Mesodermal cell (in vitro differentiated cells): ENCODE measurements around the gene DUSP15.
"Not testable (repeated sequence)": the region's sequence is repeated elsewhere in the genome, so short reads cannot be mapped to it uniquely, and the experiment has no call there.

Experiments used
- H3K27ac ChIP-seq: 2 replicates; pipeline ENCODE4 v1.7.0; 2013; ENCODE audit warnings: mild to moderate bottlenecking, low read depth, low read length, moderate library complexity; ENCODE audit not compliant: severe bottlenecking
- H3K36me3 ChIP-seq: 2 replicates; pipeline ENCODE4 v1.7.1; 2013; ENCODE audit warnings: mild to moderate bottlenecking, low read length, moderate library complexity; ENCODE audit not compliant: control insufficient read depth, insufficient read depth
- H3K4me1 ChIP-seq: one replicate; pipeline ENCODE4 v1.7.1; 2013; ENCODE audit warnings: mild to moderate bottlenecking, low read length; ENCODE audit not compliant: insufficient read depth, control insufficient read depth, poor library complexity, severe bottlenecking
- H3K4me3 ChIP-seq: 2 replicates; pipeline ENCODE4 v1.7.0; 2013; ENCODE audit warnings: low read length, control low read depth, mild to moderate bottlenecking; ENCODE audit not compliant: insufficient read depth, poor library complexity, severe bottlenecking; ENCODE audit errors: extremely low read depth
- H3K9me3 ChIP-seq: 2 replicates; pipeline ENCODE4 v1.7.1; 2013; ENCODE audit warnings: mild to moderate bottlenecking, low read length, moderate library complexity; ENCODE audit not compliant: control insufficient read depth
- WGBS, 2 experiments: methylation state at CpG; one replicate each; pipeline ENCODE4 v1.1.5; 2013; ENCODE audit warnings: missing lambda C conversion rate in 2 of 2; ENCODE audit not compliant: insufficient coverage in 2 of 2; 5-methylcytosine and 5-hydroxymethylcytosine counted together

Gene DUSP15

GRCh38 chr20:31829731-31830130 is 40.6 kb downstream of the DUSP15 start:
- Histone ChIP-seq H3K4me1 (peaks cover 10% of the 10 kb centered on the region), H3K4me3 (no peak overlapping the region), H3K27ac (no peak overlapping the region), H3K9me3 (no peaks in the 10 kb centered on the region), H3K36me3 (no peaks in the 10 kb centered on the region)
- WGBS, 2 experiments: 68 to 85% methylated on average over 2 to 3 of the region's 6 CpGs

- H3K4me1 ChIP-seq: peaks cover 10% of the 10 kb centered on the region
- H3K9me3 ChIP-seq, H3K4me3 ChIP-seq, H3K27ac ChIP-seq, H3K36me3 ChIP-seq: not testable (repeated sequence)
- WGBS, 2 experiments: 95 to 98% methylated on average over 9 of the region's 11 CpGs
Observed at GRCh38 chr20:31828016-31828415, 42.3 kb downstream of the DUSP15 start.

DNA sequence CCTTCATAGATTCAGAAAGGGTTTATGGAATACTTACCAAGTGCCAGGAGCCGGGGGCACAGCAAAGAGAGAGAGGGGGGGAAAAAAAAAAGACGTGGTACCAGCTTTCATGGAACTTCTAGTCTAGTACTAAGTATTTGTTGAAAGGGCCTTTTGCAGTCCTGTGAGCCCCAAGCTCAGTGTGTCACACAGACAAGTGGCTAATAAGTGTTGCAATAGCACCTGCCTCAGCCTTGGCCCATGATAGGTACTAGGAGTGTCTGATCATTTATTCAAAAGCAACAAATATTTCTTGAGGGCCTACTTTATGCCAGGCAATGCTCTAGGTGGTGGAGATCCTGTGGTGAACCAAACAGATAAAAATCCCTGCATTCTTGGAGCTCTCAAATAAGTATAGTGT is 43.3 kb downstream of the DUSP15 start:
- peaks cover 11% of the 10 kb centered on the region for H3K4me1 ChIP-seq
- WGBS, 2 experiments: 89 to 90% methylated on average over 2 of the region's 2 CpGs
- no peaks in the 10 kb centered on the region for H3K9me3 ChIP-seq
- no peak overlapping the region for H3K4me3 ChIP-seq
- H3K27ac ChIP-seq: no peak overlapping the region
- no peaks in the 10 kb centered on the region for H3K36me3 ChIP-seq

DNA sequence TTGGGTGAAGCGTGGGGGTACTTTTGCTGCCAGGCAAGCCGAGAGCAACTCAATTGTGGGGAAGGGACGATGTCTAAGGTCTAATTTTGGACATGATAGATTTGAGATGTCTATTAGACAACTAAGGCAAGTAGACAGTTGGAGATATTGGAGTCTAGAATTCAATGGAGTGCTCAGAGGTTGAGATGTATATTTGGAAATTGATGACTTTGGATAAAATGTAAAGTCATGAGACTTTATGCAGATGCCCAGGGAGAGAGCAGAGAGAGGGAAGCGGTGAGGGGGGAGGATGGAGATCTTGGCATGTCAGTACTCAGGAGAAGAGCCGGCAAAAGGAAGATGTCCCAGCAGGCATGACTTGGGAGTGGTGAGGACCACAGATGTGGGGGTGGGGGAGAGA is 44.3 kb downstream of the DUSP15 start:
- 83 to 93% methylated on average over 5 of the region's 5 CpGs for WGBS, 2 experiments
- Histone ChIP-seq H3K9me3 (no peaks in the 10 kb centered on the region), H3K4me1 (peaks cover 11% of the 10 kb centered on the region), H3K4me3 (no peak overlapping the region), H3K36me3 (no peaks in the 10 kb centered on the region), H3K27ac (no peak overlapping the region)

GRCh38 chr20:31824554-31825313 is 45.6 kb downstream of the DUSP15 start:
- WGBS, 2 experiments: 93 to 94% methylated on average over 14 of the region's 14 CpGs
- peaks cover 11% of the 10 kb centered on the region for H3K4me1 ChIP-seq

DNA sequence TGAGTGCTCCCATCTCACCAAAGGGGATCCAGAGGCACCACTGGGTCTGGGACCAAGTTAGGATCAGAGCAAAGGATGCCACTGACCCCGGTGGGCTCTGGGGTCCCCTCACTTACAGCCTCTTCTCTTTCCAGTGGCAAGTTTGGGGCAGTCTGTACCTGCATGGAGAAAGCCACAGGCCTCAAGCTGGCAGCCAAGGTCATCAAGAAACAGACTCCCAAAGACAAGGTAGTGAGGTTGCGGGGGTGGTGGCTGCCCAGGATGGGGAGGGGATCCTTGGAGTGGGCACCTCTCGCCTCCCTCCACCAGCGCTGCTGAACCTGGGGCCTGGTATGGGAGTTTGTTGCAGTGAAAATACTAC is 46.2 kb downstream of the DUSP15 start:
- H3K27ac ChIP-seq: no peak overlapping the region
- H3K36me3 ChIP-seq: no peaks in the 10 kb centered on the region
- no peak overlapping the region for H3K4me3 ChIP-seq
- no peaks in the 10 kb centered on the region for H3K9me3 ChIP-seq
- 60 to 100% methylated on average over 1 to 2 of the region's 4 CpGs for WGBS, 2 experiments
- peaks cover 11% of the 10 kb centered on the region for H3K4me1 ChIP-seq

More at GRCh38 chr20:31824554-31825313, 45.6 kb downstream of the DUSP15 start:
- Histone ChIP-seq H3K9me3 (no peaks in the 10 kb centered on the region), H3K27ac (no peak overlapping the region), H3K36me3 (no peaks in the 10 kb centered on the region), H3K4me3 (no peak overlapping the region)

DNA sequence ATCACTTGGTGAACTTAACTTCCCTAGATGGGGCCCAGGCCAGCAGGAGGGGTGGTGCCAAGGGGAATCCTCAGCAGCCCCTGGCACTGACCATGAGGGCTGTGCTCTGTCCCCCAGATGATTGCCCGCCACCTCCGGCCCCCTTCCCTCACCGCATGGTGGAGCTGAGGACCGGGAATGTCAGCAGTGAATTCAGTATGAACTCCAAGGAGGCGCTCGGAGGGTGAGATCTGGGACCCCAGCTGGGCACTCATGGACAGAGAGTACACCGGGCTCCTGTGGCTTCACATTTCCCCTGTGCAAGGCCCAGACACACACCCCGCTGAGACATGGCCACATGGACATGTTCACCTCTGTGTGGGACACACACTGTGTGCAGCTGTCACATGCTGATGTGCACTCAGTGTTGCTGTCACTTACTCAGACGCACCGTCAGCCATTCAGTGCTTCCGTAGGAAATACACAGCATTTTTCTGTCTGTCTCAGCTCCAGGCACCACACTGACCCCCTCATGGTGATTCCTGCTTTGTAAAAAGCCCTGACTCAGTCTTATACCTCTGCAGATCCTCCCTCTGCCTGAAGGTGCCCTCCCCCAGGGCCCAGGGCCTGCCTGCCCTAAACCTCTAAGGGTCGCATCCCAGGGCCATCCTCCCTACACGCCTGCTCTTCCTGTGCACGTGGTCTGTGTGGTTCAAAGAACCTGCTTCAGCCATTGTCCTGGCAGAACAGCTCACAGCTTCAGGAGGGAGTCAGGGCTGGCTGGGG is 46.8 kb downstream of the DUSP15 start:
- no peak overlapping the region for H3K27ac ChIP-seq
- no peak overlapping the region for H3K4me3 ChIP-seq
- H3K4me1 ChIP-seq: peaks cover 11% of the 10 kb centered on the region
- H3K36me3 ChIP-seq: no peaks in the 10 kb centered on the region
- no peaks in the 10 kb centered on the region for H3K9me3 ChIP-seq
- WGBS, 2 experiments: 83 to 85% methylated on average over 14 of the region's 14 CpGs

DNA sequence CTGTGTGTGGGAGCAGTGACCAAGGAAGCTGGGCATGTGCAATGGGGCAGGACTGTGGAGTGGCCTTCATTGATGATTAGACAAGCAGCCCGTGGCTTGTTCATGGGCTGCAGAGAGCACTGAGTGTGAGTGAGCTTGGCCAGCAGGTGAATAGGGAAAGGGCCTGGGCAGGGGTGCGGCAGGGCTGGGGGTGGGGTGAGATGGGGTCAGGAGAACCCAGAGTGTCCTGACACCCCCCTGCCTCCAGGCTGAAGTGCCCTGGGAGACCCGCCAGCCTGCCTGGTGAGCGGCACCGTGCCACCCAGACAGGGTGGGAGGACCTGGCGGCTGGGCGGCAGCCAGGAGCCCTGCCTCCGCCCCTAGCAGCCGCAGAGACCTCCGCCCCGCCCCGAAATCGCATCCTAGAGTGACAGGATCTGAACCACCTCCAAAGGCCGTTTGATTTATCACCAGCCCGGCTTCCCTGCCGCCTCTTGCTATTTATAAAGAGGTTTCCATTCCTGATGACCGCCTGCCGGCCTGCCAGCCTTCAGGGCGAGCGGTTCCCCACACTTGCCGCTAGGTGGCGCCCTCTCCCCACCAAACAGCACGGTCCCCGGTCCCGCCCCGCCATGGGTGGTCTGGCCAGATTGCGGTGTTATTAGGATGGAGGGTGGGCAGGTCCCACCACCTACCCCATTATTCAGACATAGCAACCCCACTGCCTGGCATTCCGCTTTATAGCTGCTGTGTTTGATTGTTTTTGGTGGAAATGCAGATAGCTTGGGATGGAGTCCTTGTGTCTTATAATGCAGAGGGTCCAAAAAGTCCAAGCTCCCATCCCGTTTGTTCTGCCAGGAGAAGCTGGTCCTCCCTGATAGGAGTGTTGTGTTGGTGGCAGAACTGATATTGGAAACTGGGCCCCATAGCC is 47.7 kb downstream of the DUSP15 start:
- Histone ChIP-seq H3K4me1 (peaks cover 11% of the 10 kb centered on the region), H3K27ac (no peak overlapping the region), H3K36me3 (no peaks in the 10 kb centered on the region), H3K4me3 (no peak overlapping the region), H3K9me3 (no peaks in the 10 kb centered on the region)
- 32 to 40% methylated on average over 15 to 19 of the region's 29 CpGs for WGBS, 2 experiments

DNA sequence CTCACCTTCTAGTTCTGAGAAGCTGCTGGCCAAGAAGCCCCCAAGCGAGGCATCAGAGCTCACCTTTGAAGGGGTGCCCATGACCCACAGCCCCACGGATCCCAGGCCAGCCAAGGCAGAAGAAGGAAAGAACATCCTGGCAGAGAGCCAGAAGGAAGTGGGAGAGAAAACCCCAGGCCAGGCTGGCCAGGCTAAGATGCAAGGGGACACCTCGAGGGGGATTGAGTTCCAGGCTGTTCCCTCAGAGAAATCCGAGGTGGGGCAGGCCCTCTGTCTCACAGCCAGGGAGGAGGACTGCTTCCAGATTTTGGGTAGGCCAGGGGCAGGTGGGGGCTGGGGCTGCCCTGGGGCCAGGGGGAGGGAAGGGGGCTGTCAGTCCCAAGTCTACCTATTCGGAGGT is 48.9 kb downstream of the DUSP15 start:
- H3K4me3 ChIP-seq: no peak overlapping the region
- peaks cover 11% of the 10 kb centered on the region for H3K4me1 ChIP-seq
- H3K27ac ChIP-seq: no peak overlapping the region
- H3K36me3 ChIP-seq: no peaks in the 10 kb centered on the region
- H3K9me3 ChIP-seq: no peaks in the 10 kb centered on the region
- 80 to 92% methylated on average over 2 to 3 of the region's 5 CpGs for WGBS, 2 experiments

DNA sequence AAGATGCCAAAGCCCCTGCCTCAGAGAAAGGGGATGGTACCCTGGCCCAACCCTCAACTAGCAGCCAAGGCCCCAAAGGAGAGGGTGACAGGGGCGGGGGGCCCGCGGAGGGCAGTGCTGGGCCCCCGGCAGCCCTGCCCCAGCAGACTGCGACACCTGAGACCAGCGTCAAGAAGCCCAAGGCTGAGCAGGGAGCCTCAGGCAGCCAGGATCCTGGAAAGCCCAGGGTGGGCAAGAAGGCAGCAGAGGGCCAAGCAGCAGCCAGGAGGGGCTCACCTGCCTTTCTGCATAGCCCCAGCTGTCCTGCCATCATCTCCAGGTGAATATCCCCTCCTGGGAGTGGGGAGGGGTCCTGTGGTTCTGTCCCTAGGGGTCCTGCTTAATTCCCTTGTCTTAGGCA is 50.1 kb downstream of the DUSP15 start:
- peaks cover 15% of the 10 kb centered on the region for H3K4me1 ChIP-seq
- H3K4me3 ChIP-seq: no peak overlapping the region
- no peak overlapping the region for H3K27ac ChIP-seq
- 72 to 81% methylated on average over 4 to 5 of the region's 6 CpGs for WGBS, 2 experiments
- no peaks in the 10 kb centered on the region for H3K9me3 ChIP-seq
- H3K36me3 ChIP-seq: no peaks in the 10 kb centered on the region
